WTC11 (cell line): Measurements from ENCODE around the gene COL25A1. TPM values are rescaled to one million over a fixed set of nuclear protein-coding genes. Genes with fewer than 3 reads are reported as not detected.

ENCODE experiments used
- ATAC-seq: fragments of 200-7000 bp; cut with Tn5 transposase; 2 replicates; pipeline ENCODE4 v1.10.0; 2021; ENCODE audit warnings: mild to moderate bottlenecking, moderate library complexity
- CTCF ChIA-PET: fragments of 300-600 bp; sonication (Branson Sonifier 250); formaldehyde crosslinking; loops from one replicate; lab custom pipeline; 2021; ENCODE audit warnings: antibody characterized with exemption; lab: Charles Lee
- POLR2A ChIA-PET: fragments of 350-600 bp; sonication (Branson Sonifier 250); formaldehyde crosslinking; loops from one replicate; lab custom pipeline; 2021; ENCODE audit warnings: antibody characterized with exemption; lab: Charles Lee
- DNase-seq: peaks from one replicate; pipeline ENCODE4 v3.0.0; 2021; ENCODE audit warnings: low spot score
- H3K27ac Mint-ChIP-seq: 2 replicates; pipeline ENCODE4 v1.8.0; 2021; ENCODE audit warnings: mixed read lengths
- H3K27me3 Mint-ChIP-seq: 2 replicates; pipeline ENCODE4 v1.8.0; 2021; ENCODE audit warnings: low read depth, mild to moderate bottlenecking, moderate library complexity, mixed read lengths
- H3K36me3 Mint-ChIP-seq: 2 replicates; pipeline ENCODE4 v1.8.0; 2021; ENCODE audit warnings: mixed read lengths
- H3K4me1 Mint-ChIP-seq: 2 replicates; pipeline ENCODE4 v1.8.0; 2022; ENCODE audit warnings: mixed read lengths
- H3K4me3 Mint-ChIP-seq: 2 replicates; pipeline ENCODE4 v1.8.0; 2021; ENCODE audit warnings: mild to moderate bottlenecking, moderate library complexity, mixed read lengths
- H3K9me3 Mint-ChIP-seq: 2 replicates; pipeline ENCODE4 v1.8.0; 2021; ENCODE audit warnings: mixed read lengths
- ATF6 ChIP-seq: sonication (generic); formaldehyde crosslinking; IDR thresholded peaks from 2 replicates; pipeline ENCODE4 v1.8.1; 2023; ENCODE audit warnings: mild to moderate bottlenecking, missing genetic modification reagents
- ELF4 ChIP-seq: sonication (generic); formaldehyde crosslinking; IDR thresholded peaks from 2 replicates; pipeline ENCODE4 v1.8.1; 2022; ENCODE audit warnings: low read depth, mild to moderate bottlenecking, moderate library complexity, missing genetic modification reagents
- ESRRA ChIP-seq: sonication (generic); formaldehyde crosslinking; IDR thresholded peaks from 2 replicates; pipeline ENCODE4 v1.8.1; 2022; ENCODE audit warnings: mild to moderate bottlenecking, missing genetic modification reagents, borderline replicate concordance
- FOXP4 ChIP-seq: sonication (generic); formaldehyde crosslinking; IDR thresholded peaks from 2 replicates; pipeline ENCODE4 v1.8.0; 2022; ENCODE audit warnings: mild to moderate bottlenecking, missing genetic modification reagents
- GABPB1 ChIP-seq: sonication (generic); formaldehyde crosslinking; IDR thresholded peaks from 2 replicates; pipeline ENCODE4 v1.8.1; 2023; ENCODE audit warnings: mild to moderate bottlenecking, missing genetic modification reagents
- HMGA2 ChIP-seq: fragments of 250-450 bp; sonication (Bioruptor Pico); IDR thresholded peaks from 2 replicates; pipeline ENCODE4 v1.4.0; 2021; ENCODE audit warnings: mild to moderate bottlenecking, moderate library complexity
- IRF1 ChIP-seq: sonication (generic); formaldehyde crosslinking; IDR thresholded peaks from 2 replicates; pipeline ENCODE4 v1.8.0; 2023; ENCODE audit warnings: missing genetic modification reagents
- IRF2 ChIP-seq: sonication (generic); formaldehyde crosslinking; IDR thresholded peaks from 2 replicates; pipeline ENCODE4 v1.8.0; 2022; ENCODE audit warnings: low read depth, missing genetic modification reagents, borderline replicate concordance
- JAZF1 ChIP-seq: fragments of 250-450 bp; sonication (Bioruptor Pico); IDR thresholded peaks from 2 replicates; pipeline ENCODE4 v1.9.0; 2021; ENCODE audit warnings: moderate library complexity, mild to moderate bottlenecking, inconsistent platforms
- JUN ChIP-seq: sonication (generic); formaldehyde crosslinking; IDR thresholded peaks from 2 replicates; pipeline ENCODE4 v1.8.0; 2023; ENCODE audit warnings: mild to moderate bottlenecking, missing genetic modification reagents
- KAT7 ChIP-seq: sonication (generic); formaldehyde crosslinking; IDR thresholded peaks from 2 replicates; pipeline ENCODE4 v1.8.1; 2023; ENCODE audit warnings: missing genetic modification reagents, mild to moderate bottlenecking, borderline replicate concordance
- MAX ChIP-seq: sonication (generic); formaldehyde crosslinking; IDR thresholded peaks from 2 replicates; pipeline ENCODE4 v1.8.0; 2022; ENCODE audit warnings: mild to moderate bottlenecking, missing genetic modification reagents
- MXD4 ChIP-seq: fragments of 250-450 bp; sonication (Bioruptor Pico); IDR thresholded peaks from 2 replicates; pipeline ENCODE4 v1.8.0; 2021; ENCODE audit warnings: mild to moderate bottlenecking, moderate library complexity, borderline replicate concordance
- NFATC4 ChIP-seq: fragments of 250-450 bp; sonication (Bioruptor Pico); IDR thresholded peaks from 2 replicates; pipeline ENCODE4 v1.9.0; 2021; ENCODE audit warnings: mild to moderate bottlenecking
- NFE2L1 ChIP-seq: sonication (generic); formaldehyde crosslinking; IDR thresholded peaks from 2 replicates; pipeline ENCODE4 v1.8.1; 2023; ENCODE audit warnings: missing genetic modification reagents
- NFYB ChIP-seq: sonication (generic); formaldehyde crosslinking; conservative IDR thresholded peaks from 2 replicates; pipeline ENCODE4 v1.8.0; 2022; ENCODE audit warnings: low read depth, missing genetic modification reagents
- OVOL2 ChIP-seq: fragments of 250-450 bp; sonication (Bioruptor Pico); IDR thresholded peaks from 2 replicates; pipeline ENCODE4 v1.9.0; 2021; ENCODE audit warnings: mild to moderate bottlenecking, borderline replicate concordance
- PREB ChIP-seq: sonication (generic); formaldehyde crosslinking; IDR thresholded peaks from 2 replicates; pipeline ENCODE4 v1.8.1; 2022; ENCODE audit warnings: mild to moderate bottlenecking, missing genetic modification reagents, moderate library complexity, borderline replicate concordance
- SMAD4 ChIP-seq: sonication (generic); formaldehyde crosslinking; IDR thresholded peaks from 2 replicates; pipeline ENCODE4 v1.8.0; 2022; ENCODE audit warnings: mild to moderate bottlenecking, missing genetic modification reagents
- TCF7 ChIP-seq: sonication (generic); formaldehyde crosslinking; IDR thresholded peaks from 2 replicates; pipeline ENCODE4 v1.8.0; 2022; ENCODE audit warnings: mild to moderate bottlenecking, low read depth, missing genetic modification reagents, moderate library complexity
- TEAD1 ChIP-seq: sonication (generic); formaldehyde crosslinking; IDR thresholded peaks from 2 replicates; pipeline ENCODE4 v1.8.0; 2022; ENCODE audit warnings: mild to moderate bottlenecking, missing genetic modification reagents
- USF1 ChIP-seq: sonication (generic); formaldehyde crosslinking; IDR thresholded peaks from 2 replicates; pipeline ENCODE4 v1.8.0; 2022; ENCODE audit warnings: mild to moderate bottlenecking, missing genetic modification reagents
- USF2 ChIP-seq: sonication (generic); formaldehyde crosslinking; IDR thresholded peaks from 2 replicates; pipeline ENCODE4 v1.8.1; 2023; ENCODE audit warnings: mild to moderate bottlenecking, missing genetic modification reagents, moderate library complexity
- ZNF219 ChIP-seq: sonication (generic); formaldehyde crosslinking; IDR thresholded peaks from 2 replicates; pipeline ENCODE4 v1.8.0; 2023; ENCODE audit warnings: missing genetic modification reagents, mild to moderate bottlenecking, borderline replicate concordance
- ZNF232 ChIP-seq: sonication (generic); formaldehyde crosslinking; IDR thresholded peaks from 2 replicates; pipeline ENCODE4 v1.8.0; 2022; ENCODE audit warnings: mild to moderate bottlenecking, missing genetic modification reagents
- ZNF281 ChIP-seq: sonication (generic); formaldehyde crosslinking; IDR thresholded peaks from 2 replicates; pipeline ENCODE4 v1.8.0; 2023; ENCODE audit warnings: mild to moderate bottlenecking, missing genetic modification reagents
- ZNF416 ChIP-seq: fragments of 250-450 bp; sonication (Bioruptor Pico); IDR thresholded peaks from 2 replicates; pipeline ENCODE4 v1.9.0; 2021; ENCODE audit warnings: mild to moderate bottlenecking, inconsistent platforms
- ZNF423 ChIP-seq: fragments of 250-450 bp; sonication (Bioruptor Pico); IDR thresholded peaks from 2 replicates; pipeline ENCODE4 v2.1.2; 2022; ENCODE audit warnings: mild to moderate bottlenecking, moderate library complexity
- total RNA-seq: library from RNA; stranded (reverse); gene quantifications from 3 replicates; pipeline ENCODE4 v1.2.3, GENCODE V29; 2021

COL25A1 gene
- total RNA-seq, 1 experiment from 2014 or later, result 6.6 TPM

GRCh38 chr4:109118635-109119034 is 183.8 kb downstream of the COL25A1 start:
- H3K27me3 Mint-ChIP-seq, result no peaks in the 10 kb centered on the region
- no peak for DNase-seq
- TF ChIP-seq TEAD1 (CRISPR knock-in tag) (no peak), JAZF1 (CRISPR knock-in tag) (no peak), SMAD4 (CRISPR knock-in tag) (no peak), ZNF219 (CRISPR knock-in tag) (no peak), NFE2L1 (no peak), ATF6 (no peak), NFATC4 (no peak), USF2 (no peak), ZNF232 (no peak), ELF4 (CRISPR knock-in tag) (no peak), PREB (CRISPR knock-in tag) (no peak), GABPB1 (CRISPR knock-in tag) (no peak), IRF2 (CRISPR knock-in tag) (no peak), FOXP4 (CRISPR knock-in tag) (no peak)
- TF ChIP-seq, all 79 proteins: peak for 0
- CTCF ChIA-PET, result no interaction called here
- POLR2A ChIA-PET, result no interaction called here
- H3K4me3 Mint-ChIP-seq, result no peak overlapping the region
- no peaks in the 10 kb centered on the region for H3K9me3 Mint-ChIP-seq
- no peaks in the 10 kb centered on the region for H3K4me1 Mint-ChIP-seq
- ATAC-seq, result no peak
- no peak overlapping the region for H3K27ac Mint-ChIP-seq
- H3K36me3 Mint-ChIP-seq, result no peaks in the 10 kb centered on the region

GRCh38 chr4:109114501-109114900 is 188.0 kb downstream of the COL25A1 start:
- H3K36me3 Mint-ChIP-seq, result no peaks in the 10 kb centered on the region
- H3K27ac Mint-ChIP-seq, result no peak overlapping the region
- no peak for DNase-seq
- POLR2A ChIA-PET, result no interaction called here
- no peak for ATAC-seq
- H3K27me3 Mint-ChIP-seq, result no peaks in the 10 kb centered on the region
- CTCF ChIA-PET, result no interaction called here
- no peaks in the 10 kb centered on the region for H3K9me3 Mint-ChIP-seq
- H3K4me3 Mint-ChIP-seq, result no peak overlapping the region
- no peaks in the 10 kb centered on the region for H3K4me1 Mint-ChIP-seq
- no peak for TF ChIP-seq NFE2L1
- no peak for TF ChIP-seq KAT7 (CRISPR knock-in tag)
- TF ChIP-seq MXD4 (CRISPR knock-in tag), result no peak
- no peak for TF ChIP-seq IRF1 (CRISPR knock-in tag)
- TF ChIP-seq ZNF281, result no peak
- no peak for TF ChIP-seq MAX (CRISPR knock-in tag)
- TF ChIP-seq OVOL2 (CRISPR knock-in tag), result no peak
- TF ChIP-seq ESRRA (CRISPR knock-in tag), result no peak
- no peak for TF ChIP-seq JUN (CRISPR knock-in tag)
- TF ChIP-seq ZNF416 (CRISPR knock-in tag), result no peak
- TF ChIP-seq ZNF423 (CRISPR knock-in tag), result no peak
- no peak for TF ChIP-seq NFYB (CRISPR knock-in tag)
- no peak for TF ChIP-seq HMGA2 (CRISPR knock-in tag)
- no peak for TF ChIP-seq USF1 (CRISPR knock-in tag)
- no peak for TF ChIP-seq TCF7 (CRISPR knock-in tag)
